Thyroid gland (tissue), 4 donors: ENCODE results near the gene ACSF3. TPM values are rescaled to one million over a fixed set of nuclear protein-coding genes. Genes with fewer than 3 reads are reported as not detected.

Experiments
- DNase-seq, 2 donors: peaks; one replicate each; pipeline ENCODE4 v3.0.0-alpha.2; 2019
- H3K27ac ChIP-seq, 3 donors: fragments of 200-600 bp; sonication (generic); 1 replicate in 2 of 3; 2 replicates in 1 of 3; pipeline ENCODE4 v1.5.1; 2016 to 2019; ENCODE audit warnings: mild to moderate bottlenecking in 1 of 3, moderate library complexity in 1 of 3
- H3K27me3 ChIP-seq: fragments of 200-600 bp; sonication (generic); one replicate; pipeline ENCODE4 v1.5.1; 2019
- H3K36me3 ChIP-seq, 2 donors: fragments of 200-600 bp; sonication (generic); one replicate each; pipeline ENCODE4 v1.5.1; 2016 to 2019
- H3K4me1 ChIP-seq, 2 donors: fragments of 200-600 bp; sonication (generic); one replicate each; pipeline ENCODE4 v1.5.1; 2017 to 2019
- H3K4me3 ChIP-seq, 3 donors: fragments of 200-600 bp; sonication (generic); replicated peaks in 1 of 3; 1 replicate in 2 of 3; 2 replicates in 1 of 3; pipeline ENCODE4 v1.5.1; 2016; ENCODE audit warnings: mild to moderate bottlenecking in 1 of 3
- H3K9me3 ChIP-seq: fragments of 200-600 bp; sonication (generic); one replicate; pipeline ENCODE4 v1.5.1; 2017
- CTCF ChIP-seq, 6 experiments: fragments of 200-600 bp in 3 of 6; fragments of 450-650 bp in 3 of 6; sonication (generic) in 3 of 6; IDR thresholded peaks; one replicate each; pipeline ENCODE4 v1.5.1; 2016 to 2019; ENCODE audit warnings: antibody characterized with exemption in 6 of 6, mild to moderate bottlenecking in 2 of 6, inconsistent platforms in 1 of 6, moderate library complexity in 1 of 6
- POLR2A ChIP-seq, 2 donors: fragments of 450-650 bp; IDR thresholded peaks; one replicate each; pipeline ENCODE4 v1.6.1; 2017; ENCODE audit warnings: antibody characterized with exemption in 2 of 2, mild to moderate bottlenecking in 2 of 2, moderate library complexity in 1 of 2
- WGBS, 2 donors: methylation state at CpG; one replicate each; pipeline ENCODE4 v1.1.5; 2017; 5-methylcytosine and 5-hydroxymethylcytosine counted together
- intact Hi-C: fragments of 100-400 bp; cut with DNase I; formaldehyde crosslinking; loops from one replicate; pipeline ENCODE4 v1.15.1; 2023
- total RNA-seq, 4 donors: library from RNA; depleted of rRNA; stranded (reverse); fragments of >200 nt; gene quantifications; one replicate each; pipeline ENCODE4 v1.2.3, GENCODE V29; 2016

Gene ACSF3
- total RNA-seq, 4 donors from 2014 or later, result 30.1 to 51.2 (median 33.4) TPM

- Histone ChIP-seq H3K9me3 (no peaks in the 10 kb centered on the region), H3K27ac (no peak overlapping the region), H3K36me3 (no peaks in the 10 kb centered on the region), H3K4me1 (peaks cover 11 to 20% of the 10 kb centered on the region in 2 donors), H3K27me3 (no peaks in the 10 kb centered on the region), H3K4me3 (peak overlapping the region in 1 of 3 donors; percentile 14)
- DNase-seq, result peak in 1 of 2 donors; percentile 48
- 5 to 9% methylated on average over 21 to 23 of the region's 34 CpGs for WGBS, 2 donors
- intact Hi-C loops, result loop anchor here (10.0 kb wide), 1 partner anchor 226 kb away; no protein-coding TSS in a partner anchor
- TF ChIP-seq CTCF (IDR thresholded peaks at IDR 0.05), result no peak
- TF ChIP-seq POLR2A (IDR thresholded peaks at IDR 0.05), result no peak
Measured at GRCh38 chr16:89170346-89171215, 76.9 kb downstream of the ACSF3 start.

- Histone ChIP-seq H3K4me1 (peaks cover 11 to 20% of the 10 kb centered on the region in 2 donors), H3K9me3 (no peaks in the 10 kb centered on the region), H3K27me3 (no peaks in the 10 kb centered on the region), H3K36me3 (no peaks in the 10 kb centered on the region), H3K4me3 (peak within 1 kb of the TSS in 1 of 3 donors; percentile 14), H3K27ac (no peak within 1 kb of the TSS)
- DNase-seq, result peak; percentile 92 to 96
- 0% methylated on average over 4 of the region's 74 CpGs for WGBS, 2 donors
- intact Hi-C loops, result loop anchor here (10.0 kb wide), 1 partner anchor 227 kb away; no protein-coding TSS in a partner anchor
- TF ChIP-seq POLR2A (IDR thresholded peaks at IDR 0.05) (no peak), CTCF (IDR thresholded peaks at IDR 0.05) (no peak)
Measured at GRCh38 chr16:89171216-89172170, 77.8 kb downstream of the ACSF3 start, which contains the start of gene CDH15. Gene CDH15 (plus strand): TSS chr16:89171748. CDS start chr16:89171832, 84 bp downstream.

GRCh38 chr16:89172171-89172527, 78.5 kb downstream of the ACSF3 start:
- intact Hi-C loops, result loop anchor here (10.0 kb wide), 1 partner anchor 227 kb away; no protein-coding TSS in a partner anchor
- 86% methylated on average over 6 of the region's 11 CpGs; no CpG with 5 or more reads in 1 of the 2 donors for WGBS, 2 donors

GRCh38 chr16:89172528-89173173, 79.0 kb downstream of the ACSF3 start:
- no peaks in the 10 kb centered on the region for H3K36me3 ChIP-seq
- H3K4me1 ChIP-seq, result peaks cover 11 to 16% of the 10 kb centered on the region in 2 donors
- TF ChIP-seq CTCF (IDR thresholded peaks at IDR 0.05), result no peak
- no peak for TF ChIP-seq POLR2A (IDR thresholded peaks at IDR 0.05)
- H3K27me3 ChIP-seq, result no peaks in the 10 kb centered on the region
- DNase-seq, result no peak
- no peak overlapping the region for H3K27ac ChIP-seq
- WGBS, 2 donors, result 58 to 76% methylated on average over 4 to 7 of the region's 13 CpGs
- H3K4me3 ChIP-seq, result no peak overlapping the region
- intact Hi-C loops, result loop anchor here (10.0 kb wide), 1 partner anchor 228 kb away; no protein-coding TSS in a partner anchor
- no peaks in the 10 kb centered on the region for H3K9me3 ChIP-seq

More at GRCh38 chr16:89172171-89172527, 78.5 kb downstream of the ACSF3 start:
- Histone ChIP-seq H3K27me3 (no peaks in the 10 kb centered on the region), H3K9me3 (no peaks in the 10 kb centered on the region), H3K4me1 (peaks cover 11 to 19% of the 10 kb centered on the region in 2 donors), H3K36me3 (no peaks in the 10 kb centered on the region), H3K27ac (no peak overlapping the region), H3K4me3 (no peak overlapping the region)
- DNase-seq, result no peak
- TF ChIP-seq POLR2A (IDR thresholded peaks at IDR 0.05) (no peak), CTCF (IDR thresholded peaks at IDR 0.05) (no peak)
